Left ventricle myocardium inferior (tissue), 1 donor: Measurements from ENCODE around the gene DIRAS1. TPM values are rescaled to one million over a fixed set of nuclear protein-coding genes. Genes with fewer than 3 reads are reported as not detected.

ENCODE experiments used
- DNase-seq: peaks from one replicate; pipeline ENCODE4 v3.0.0-alpha.2; 2020
- H3K27ac ChIP-seq: fragments of 200-600 bp; replicated peaks from 2 replicates; pipeline ENCODE4 v1.8.0; 2021
- H3K27me3 ChIP-seq: fragments of 200-600 bp; 2 replicates; pipeline ENCODE4 v1.8.0; 2021; ENCODE audit warnings: low read depth
- H3K36me3 ChIP-seq: fragments of 200-600 bp; 2 replicates; pipeline ENCODE4 v1.8.0; 2021
- H3K4me1 ChIP-seq: fragments of 200-600 bp; 2 replicates; pipeline ENCODE4 v1.8.0; 2021
- H3K4me3 ChIP-seq: fragments of 200-600 bp; 2 replicates; pipeline ENCODE4 v1.8.0; 2021; ENCODE audit warnings: mild to moderate bottlenecking, moderate library complexity
- H3K9me3 ChIP-seq: fragments of 200-600 bp; replicated peaks from 2 replicates; pipeline ENCODE4 v1.8.0; 2021
- intact Hi-C: fragments of 100-400 bp; cut with micrococcal nuclease; formaldehyde crosslinking; loops from one replicate; pipeline ENCODE4 v1.11.0; 2022
- total RNA-seq: library from RNA; stranded (reverse); fragmentation: NEBNext Ultra II Directional; extraction: Animal tissue kit (Norgen Biotek cat#: 25700); gene quantifications from one replicate; pipeline ENCODE4 v1.2.1, GENCODE V29; 2021
- TF ChIP-seq, protein P1 (sequence below): fragments of 200-600 bp; IDR thresholded peaks from 2 replicates; pipeline ENCODE4 v1.8.0; 2021; ENCODE audit warnings: antibody characterized with exemption, mild to moderate bottlenecking, borderline replicate concordance
- donor health status: DM: no; HTN: yes; CAD: no; lungs with severe emphysema.

The DIRAS1 gene
- total RNA-seq, 1 donor from 2014 or later, result 195 TPM

DNA sequence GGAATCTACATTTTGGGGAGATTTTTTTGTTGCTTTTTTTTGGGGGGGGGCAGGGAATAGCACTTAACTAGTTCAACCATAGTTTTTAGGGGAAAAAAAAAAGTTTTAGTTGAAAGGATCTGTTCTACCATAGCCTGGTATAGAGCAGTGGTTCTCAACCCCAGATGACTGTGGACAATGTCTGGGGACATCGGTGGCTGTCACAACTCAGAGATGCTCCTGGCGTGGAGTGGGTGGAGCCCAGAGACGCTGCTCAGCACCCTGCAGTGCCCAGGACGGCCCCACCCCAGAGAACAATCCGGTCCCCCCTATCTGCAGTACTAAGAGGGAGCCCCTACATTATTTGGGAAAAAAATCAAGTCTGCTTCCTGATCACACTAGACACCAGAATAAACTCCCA, 27.0 kb downstream of the DIRAS1 start:
- Histone ChIP-seq H3K4me3 (no peak overlapping the region), H3K27me3 (no peaks in the 10 kb centered on the region), H3K36me3 (no peaks in the 10 kb centered on the region), H3K9me3 (no peaks in the 10 kb centered on the region), H3K4me1 (peaks cover 39% of the 10 kb centered on the region), H3K27ac (peak overlapping the region; percentile 91)
- TF ChIP-seq, protein P1, sequence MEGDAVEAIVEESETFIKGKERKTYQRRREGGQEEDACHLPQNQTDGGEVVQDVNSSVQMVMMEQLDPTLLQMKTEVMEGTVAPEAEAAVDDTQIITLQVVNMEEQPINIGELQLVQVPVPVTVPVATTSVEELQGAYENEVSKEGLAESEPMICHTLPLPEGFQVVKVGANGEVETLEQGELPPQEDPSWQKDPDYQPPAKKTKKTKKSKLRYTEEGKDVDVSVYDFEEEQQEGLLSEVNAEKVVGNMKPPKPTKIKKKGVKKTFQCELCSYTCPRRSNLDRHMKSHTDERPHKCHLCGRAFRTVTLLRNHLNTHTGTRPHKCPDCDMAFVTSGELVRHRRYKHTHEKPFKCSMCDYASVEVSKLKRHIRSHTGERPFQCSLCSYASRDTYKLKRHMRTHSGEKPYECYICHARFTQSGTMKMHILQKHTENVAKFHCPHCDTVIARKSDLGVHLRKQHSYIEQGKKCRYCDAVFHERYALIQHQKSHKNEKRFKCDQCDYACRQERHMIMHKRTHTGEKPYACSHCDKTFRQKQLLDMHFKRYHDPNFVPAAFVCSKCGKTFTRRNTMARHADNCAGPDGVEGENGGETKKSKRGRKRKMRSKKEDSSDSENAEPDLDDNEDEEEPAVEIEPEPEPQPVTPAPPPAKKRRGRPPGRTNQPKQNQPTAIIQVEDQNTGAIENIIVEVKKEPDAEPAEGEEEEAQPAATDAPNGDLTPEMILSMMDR, result no peak
- no peak for DNase-seq
- intact Hi-C loops, result no loop called here

DNA sequence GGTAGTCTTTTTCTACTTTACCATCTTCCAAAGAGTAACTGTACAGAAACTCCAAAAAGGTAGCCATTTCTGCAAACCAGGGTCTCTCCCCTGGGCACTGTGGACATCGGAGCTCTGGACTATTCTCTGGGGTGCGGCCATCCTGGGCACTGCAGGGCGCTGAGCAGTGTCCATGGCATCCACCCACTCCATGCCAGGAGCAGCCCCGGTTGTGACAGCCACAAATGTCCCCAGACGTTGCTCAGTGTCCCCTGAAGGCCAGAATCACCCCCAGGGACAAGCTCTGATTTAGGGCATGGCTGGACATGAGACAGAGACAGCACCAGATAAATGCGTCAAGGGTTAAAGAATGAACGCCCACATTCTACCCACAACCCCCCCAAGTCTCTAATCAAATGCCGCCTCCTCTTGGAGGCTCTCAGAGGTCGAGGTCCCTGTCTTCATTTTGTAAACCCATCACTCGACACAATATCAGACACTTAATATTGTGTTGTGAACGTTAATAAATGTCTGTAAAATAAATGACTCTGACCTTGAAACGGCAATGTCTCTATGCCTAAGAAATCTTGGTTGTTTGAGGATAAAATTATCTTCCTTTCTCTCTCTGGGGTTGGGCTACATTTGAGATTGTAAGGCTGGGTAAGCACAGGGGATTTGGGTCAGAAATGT, 27.5 kb downstream of the DIRAS1 start:
- TF ChIP-seq, protein P1, result no peak
- no peaks in the 10 kb centered on the region for H3K27me3 ChIP-seq
- intact Hi-C loops, result no loop called here
- no peaks in the 10 kb centered on the region for H3K36me3 ChIP-seq
- H3K27ac ChIP-seq, result peak overlapping the region; percentile 91
- no peak overlapping the region for H3K4me3 ChIP-seq
- no peak for DNase-seq
- H3K9me3 ChIP-seq, result no peaks in the 10 kb centered on the region
- peaks cover 39% of the 10 kb centered on the region for H3K4me1 ChIP-seq

- H3K4me1 ChIP-seq, result peaks cover 32% of the 10 kb centered on the region
- no peak overlapping the region for H3K27ac ChIP-seq
- no peak overlapping the region for H3K4me3 ChIP-seq
- no peaks in the 10 kb centered on the region for H3K27me3 ChIP-seq
- TF ChIP-seq, protein P1, result no peak
- H3K36me3 ChIP-seq, result no peaks in the 10 kb centered on the region
- DNase-seq, result no peak
- H3K9me3 ChIP-seq, result no peaks in the 10 kb centered on the region
- intact Hi-C loops, result no loop called here
These were observed 29.2 kb downstream of the DIRAS1 start for GRCh38 chr19:2691951-2692350.

DNA sequence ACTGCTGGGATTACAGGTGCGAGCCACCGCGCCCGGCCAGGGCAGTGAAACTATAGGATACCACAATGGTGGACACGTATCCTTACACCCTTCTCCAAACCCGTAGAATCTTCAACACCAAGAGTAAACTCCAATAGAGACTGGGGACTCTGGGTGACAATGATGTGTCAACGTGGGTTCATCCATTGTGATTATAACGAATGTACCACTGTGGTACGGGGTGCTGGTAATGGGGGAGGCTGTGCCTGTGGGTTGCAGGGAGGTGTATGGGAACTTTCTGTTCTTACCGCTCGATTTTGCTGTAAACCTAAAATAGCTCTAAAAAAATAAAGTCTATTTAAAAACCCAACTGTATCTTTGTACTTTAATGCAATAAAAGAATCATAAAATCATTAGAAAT, 30.3 kb downstream of the DIRAS1 start:
- Histone ChIP-seq H3K4me3 (no peak overlapping the region), H3K27ac (no peak overlapping the region), H3K36me3 (no peaks in the 10 kb centered on the region), H3K27me3 (no peaks in the 10 kb centered on the region), H3K9me3 (no peaks in the 10 kb centered on the region), H3K4me1 (peaks cover 24% of the 10 kb centered on the region)
- DNase-seq, result no peak
- TF ChIP-seq, protein P1, result no peak
- intact Hi-C loops, result no loop called here

- H3K4me1 ChIP-seq, result no peaks in the 10 kb centered on the region
- DNase-seq, result no peak
- no peaks in the 10 kb centered on the region for H3K27me3 ChIP-seq
- H3K4me3 ChIP-seq, result no peak overlapping the region
- H3K9me3 ChIP-seq, result no peaks in the 10 kb centered on the region
- H3K36me3 ChIP-seq, result no peaks in the 10 kb centered on the region
- intact Hi-C loops, result no loop called here
- TF ChIP-seq, protein P1, result no peak
- peak overlapping the region; percentile 76 for H3K27ac ChIP-seq
These were observed 34.8 kb downstream of the DIRAS1 start for GRCh38 chr19:2686360-2686759.
